Measurements from ENCODE around the gene TOR4A. TPM values are rescaled to one million over a fixed set of nuclear protein-coding genes. Genes with fewer than 3 reads are reported as not detected.
A peak's percentile ranks its signal among the peaks of the same experiment; 100 is the strongest.

The TOR4A gene
- total and polyA plus RNA-seq, 10 of the 15 experiments (the other 5 are each of a cell fraction or from before 2014, with no cell fraction given), result 2.0 to 19.9 (median 3.7) TPM

DNA sequence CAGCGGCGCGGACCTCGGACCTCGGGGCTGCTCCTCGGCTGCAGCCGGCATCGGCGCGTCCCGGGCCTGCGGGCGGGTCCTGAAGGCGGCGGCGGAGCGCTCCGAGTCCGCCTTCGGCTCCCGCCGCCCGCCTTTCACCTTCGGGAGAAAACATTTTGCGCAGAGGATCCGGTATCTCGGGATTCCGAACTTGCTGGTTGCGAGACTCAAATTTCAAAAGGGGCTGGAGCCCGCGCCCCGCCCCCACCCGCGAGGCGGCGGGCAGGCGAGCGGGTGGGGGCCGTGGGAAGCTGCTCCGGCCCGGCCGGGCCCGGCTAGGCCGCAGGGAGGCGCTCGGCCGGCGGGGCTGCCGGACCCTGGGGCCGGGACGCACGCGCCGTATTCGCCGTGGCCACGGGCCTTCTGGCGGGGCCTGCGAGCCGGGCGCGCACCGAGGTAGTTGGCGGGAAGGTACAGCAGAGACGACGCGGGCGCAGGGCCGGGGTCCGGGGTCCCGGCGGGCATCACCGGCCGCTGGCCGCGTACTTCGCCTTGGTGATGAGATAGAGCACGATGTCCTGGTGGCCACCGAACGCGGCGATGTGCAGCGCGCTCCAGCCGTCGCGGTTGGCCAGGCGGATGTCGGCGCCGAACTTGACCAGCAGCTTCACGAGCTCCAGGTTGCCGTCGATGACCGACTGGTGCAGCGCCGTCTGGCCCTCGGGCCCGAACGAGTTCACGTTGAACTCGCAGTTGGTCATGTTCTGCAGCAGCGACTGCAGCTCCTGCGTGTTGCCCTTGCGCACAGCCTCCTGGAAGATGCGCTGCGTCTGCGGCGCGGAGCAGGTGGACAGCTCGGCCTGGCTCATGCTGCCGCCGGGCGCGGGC is 23.8 kb downstream of the TOR4A start:
- WGBS (ENCODE audit: insufficient coverage, insufficient replicate concordance, low lambda C conversion rate, missing lambda C conversion rate), result 6% methylated on average over 100 of the region's 115 CpGs
- CTCF ChIA-PET, result interaction anchor here (0.6 to 2.2 kb wide), 11 partner anchors 9 to 339 kb away, joined by 3 to 17 read pairs (median 4); partner anchors contain the start of genes EXD3, NOXA1, NSMF and TOR4A
- no peak for TF ChIP-seq KDM1A (IDR thresholded peaks at IDR 0.05; ENCODE audit: borderline replicate concordance)
- TF ChIP-seq TCF3 (IDR thresholded peaks at IDR 0.05; ENCODE audit: borderline replicate concordance, insufficient read depth, low read depth, low read length), result no peak
- TF ChIP-seq ZBED1 (IDR thresholded peaks at IDR 0.05; ENCODE audit: borderline replicate concordance), result no peak
- TF ChIP-seq SMARCA5 (IDR thresholded peaks at IDR 0.05), result peak; percentile 50; the same call in 1 of the 2 replicates
- no peak for TF ChIP-seq STAT3 (IDR thresholded peaks at IDR 0.05; ENCODE audit: low read depth, low read length)
- TF ChIP-seq, protein P1, sequence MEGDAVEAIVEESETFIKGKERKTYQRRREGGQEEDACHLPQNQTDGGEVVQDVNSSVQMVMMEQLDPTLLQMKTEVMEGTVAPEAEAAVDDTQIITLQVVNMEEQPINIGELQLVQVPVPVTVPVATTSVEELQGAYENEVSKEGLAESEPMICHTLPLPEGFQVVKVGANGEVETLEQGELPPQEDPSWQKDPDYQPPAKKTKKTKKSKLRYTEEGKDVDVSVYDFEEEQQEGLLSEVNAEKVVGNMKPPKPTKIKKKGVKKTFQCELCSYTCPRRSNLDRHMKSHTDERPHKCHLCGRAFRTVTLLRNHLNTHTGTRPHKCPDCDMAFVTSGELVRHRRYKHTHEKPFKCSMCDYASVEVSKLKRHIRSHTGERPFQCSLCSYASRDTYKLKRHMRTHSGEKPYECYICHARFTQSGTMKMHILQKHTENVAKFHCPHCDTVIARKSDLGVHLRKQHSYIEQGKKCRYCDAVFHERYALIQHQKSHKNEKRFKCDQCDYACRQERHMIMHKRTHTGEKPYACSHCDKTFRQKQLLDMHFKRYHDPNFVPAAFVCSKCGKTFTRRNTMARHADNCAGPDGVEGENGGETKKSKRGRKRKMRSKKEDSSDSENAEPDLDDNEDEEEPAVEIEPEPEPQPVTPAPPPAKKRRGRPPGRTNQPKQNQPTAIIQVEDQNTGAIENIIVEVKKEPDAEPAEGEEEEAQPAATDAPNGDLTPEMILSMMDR (IDR thresholded peaks at IDR 0.05 in 2 of 3, conservative IDR thresholded peaks at IDR 0.05 in 1 of 3; ENCODE audit: control insufficient read depth in 2 of 3, extremely low read depth in 1 of 3, insufficient read depth in 1 of 3, low read depth in 3 of 3, low read length in 3 of 3), result peak in 2 of 3 experiments; percentile 15 to 21; a peak in 2 of 6 replicates
- TF ChIP-seq RAD21 (IDR thresholded peaks at IDR 0.05; ENCODE audit: insufficient read depth, low read depth, low read length), result peak; percentile 25; the same call in 1 of the 2 replicates
- TF ChIP-seq TAF1 (IDR thresholded peaks at IDR 0.05; ENCODE audit: borderline replicate concordance, low read depth, low read length), result no peak
- no peak for TF ChIP-seq SIX5 (IDR thresholded peaks at IDR 0.05; ENCODE audit: low read depth, low read length, severe bottlenecking)
- no peak for TF ChIP-seq NFIC (IDR thresholded peaks at IDR 0.05; ENCODE audit: low read depth, low read length)
- TF ChIP-seq, protein P2, sequence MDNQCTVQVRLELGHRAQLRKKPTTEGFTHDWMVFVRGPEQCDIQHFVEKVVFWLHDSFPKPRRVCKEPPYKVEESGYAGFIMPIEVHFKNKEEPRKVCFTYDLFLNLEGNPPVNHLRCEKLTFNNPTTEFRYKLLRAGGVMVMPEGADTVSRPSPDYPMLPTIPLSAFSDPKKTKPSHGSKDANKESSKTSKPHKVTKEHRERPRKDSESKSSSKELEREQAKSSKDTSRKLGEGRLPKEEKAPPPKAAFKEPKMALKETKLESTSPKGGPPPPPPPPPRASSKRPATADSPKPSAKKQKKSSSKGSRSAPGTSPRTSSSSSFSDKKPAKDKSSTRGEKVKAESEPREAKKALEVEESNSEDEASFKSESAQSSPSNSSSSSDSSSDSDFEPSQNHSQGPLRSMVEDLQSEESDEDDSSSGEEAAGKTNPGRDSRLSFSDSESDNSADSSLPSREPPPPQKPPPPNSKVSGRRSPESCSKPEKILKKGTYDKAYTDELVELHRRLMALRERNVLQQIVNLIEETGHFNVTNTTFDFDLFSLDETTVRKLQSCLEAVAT (IDR thresholded peaks at IDR 0.05), result no peak
- no peak for TF ChIP-seq EED (IDR thresholded peaks at IDR 0.05; ENCODE audit: low read depth)
- TF ChIP-seq, protein P3, sequence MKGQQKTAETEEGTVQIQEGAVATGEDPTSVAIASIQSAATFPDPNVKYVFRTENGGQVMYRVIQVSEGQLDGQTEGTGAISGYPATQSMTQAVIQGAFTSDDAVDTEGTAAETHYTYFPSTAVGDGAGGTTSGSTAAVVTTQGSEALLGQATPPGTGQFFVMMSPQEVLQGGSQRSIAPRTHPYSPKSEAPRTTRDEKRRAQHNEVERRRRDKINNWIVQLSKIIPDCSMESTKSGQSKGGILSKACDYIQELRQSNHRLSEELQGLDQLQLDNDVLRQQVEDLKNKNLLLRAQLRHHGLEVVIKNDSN (IDR thresholded peaks at IDR 0.05; ENCODE audit: borderline replicate concordance, extremely low read length, insufficient read depth, low read depth, low read length), result no peak
- TF ChIP-seq HDAC6 (IDR thresholded peaks at IDR 0.05; ENCODE audit: unreplicated experiment), result peak; percentile 74
- TF ChIP-seq IRF4 (IDR thresholded peaks at IDR 0.05; ENCODE audit: low read depth, low read length), result no peak
- no peak for TF ChIP-seq TCF12 (IDR thresholded peaks at IDR 0.05; ENCODE audit: low read depth, low read length)
- TF ChIP-seq JUNB (IDR thresholded peaks at IDR 0.05), result no peak
- TF ChIP-seq BHLHE40 (IDR thresholded peaks at IDR 0.05; ENCODE audit: borderline replicate concordance in 1 of 2, low read depth in 2 of 2, low read length in 1 of 2), result peak in 1 of 2 experiments; percentile 70; a peak in 2 of 4 replicates

More for the DNA sequence above, 23.8 kb downstream of the TOR4A start:
- Histone ChIP-seq H3K36me3 (ENCODE audit: control insufficient read depth in 2 of 2, insufficient read depth in 2 of 2, low read length in 1 of 2) (no peaks in the 10 kb centered on the region), H3K9me3 (replicated peaks; ENCODE audit: control insufficient read depth, insufficient read depth, low read length) (no peaks in the 10 kb centered on the region), H3K4me3 (peak overlapping the region; percentile 70), H3K4me1 (ENCODE audit: control insufficient read depth, insufficient read depth, low read length) (peaks cover 35% of the 10 kb centered on the region), H3K9ac (ENCODE audit: control insufficient read depth, insufficient read depth, low read length) (peak overlapping the region; percentile 60), H3K27ac (ENCODE audit: control insufficient read depth, insufficient read depth) (no peak overlapping the region), H2AFZ (ENCODE audit: control insufficient read depth, low read depth, low read length) (peak overlapping the region; percentile 65), H4K20me1 (ENCODE audit: control insufficient read depth, insufficient read depth) (no peaks in the 10 kb centered on the region), H3K79me2 (ENCODE audit: control insufficient read depth, insufficient read depth, low read length) (no peaks in the 10 kb centered on the region; the same call in 1 of the 2 replicates), H3K27me3 (replicated peaks in 1 of 2; ENCODE audit: control insufficient read depth in 2 of 2, insufficient read depth in 2 of 2, low read length in 1 of 2) (no peaks in the 10 kb centered on the region; a peak in 1 of 4 replicates), H3K4me2 (ENCODE audit: control insufficient read depth, insufficient read depth) (peak overlapping the region; percentile 77)
- intact Hi-C loops (cut with micrococcal nuclease; ENCODE audit: unreplicated experiment), result loop anchor here (5.0 kb wide), 1 partner anchor 121 kb away; the partner anchor contains the start of genes EXD3 and NOXA1
- SMC1A ChIA-PET (ENCODE audit: uncharacterized antibody, unreplicated experiment), result interaction anchor here (0.6 to 1.5 kb wide), 5 partner anchors 17 to 141 kb away, joined by 3 to 6 read pairs (median 3); no protein-coding TSS in a partner anchor
- POLR2A ChIA-PET, result interaction anchor here (0.6 to 2.2 kb wide), 11 partner anchors 15 to 672 kb away, joined by 3 to 19 read pairs (median 4); partner anchors contain the start of genes ARRDC1, EXD3, NOXA1 and TUBB4B
- in situ Hi-C loops (cut with MboI), result no loop called here
- ATAC-seq (0 out of 3 replicates have a peak, but pooled peaks have one; percentile 5), FAIRE-seq (no peak), DNase-seq (ENCODE audit: low read depth, low spot score) (no peak)
- RAD21 ChIA-PET (ENCODE audit: unreplicated experiment), result interaction anchor here (0.7 to 2.1 kb wide), 11 partner anchors 14 to 234 kb away, joined by 3 to 20 read pairs (median 3); partner anchors contain the start of gene TUBB4B
- no TSS peak for BruUV-seq (replicated peaks)

All from GM12878 (cell line).